Measurements from ENCODE around the gene S100A8.
"Not testable (repeated sequence)": the region's sequence is repeated elsewhere in the genome, so short reads cannot be mapped to it uniquely, and the experiment has no call there.

S100A8 gene

DNA sequence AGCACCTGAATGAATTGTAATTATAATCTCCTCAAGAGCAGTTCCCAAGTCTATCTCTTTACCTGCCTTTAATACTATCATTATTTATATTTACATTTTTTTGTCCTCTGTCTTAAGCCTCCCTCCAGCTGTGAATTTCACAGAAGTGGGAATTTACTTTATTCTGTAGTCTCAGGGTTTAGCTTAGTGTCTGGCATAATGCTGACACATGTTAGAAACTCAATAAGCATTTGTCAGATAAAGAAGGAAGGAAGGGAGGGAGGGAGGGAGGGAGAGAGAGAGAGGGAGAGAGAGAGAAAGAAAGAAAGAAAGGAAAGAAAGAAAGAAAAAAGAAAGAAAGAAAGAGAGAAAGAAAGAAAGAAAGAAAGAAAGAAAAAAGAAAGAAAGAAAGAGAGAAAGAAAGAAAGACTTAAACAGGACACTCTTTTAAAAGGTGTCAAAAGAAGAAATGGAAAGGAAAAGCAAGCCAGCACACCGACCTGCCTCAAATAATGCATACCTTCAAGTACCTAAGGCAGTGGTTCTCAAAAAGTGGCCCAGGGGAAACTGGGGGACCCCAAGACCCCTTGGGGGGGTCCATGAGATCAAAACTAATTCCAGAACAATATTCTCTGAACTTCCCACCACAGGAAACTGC, 40.4 kb downstream of the S100A8 start:
- in situ Hi-C loops (cut with HindIII; ENCODE audit: low sequenced_read_pairs): loop anchor here (5.0 to 25.0 kb wide), 4 partner anchors 54 to 412 kb away; partner anchors contain the start of gene S100A7

DNA sequence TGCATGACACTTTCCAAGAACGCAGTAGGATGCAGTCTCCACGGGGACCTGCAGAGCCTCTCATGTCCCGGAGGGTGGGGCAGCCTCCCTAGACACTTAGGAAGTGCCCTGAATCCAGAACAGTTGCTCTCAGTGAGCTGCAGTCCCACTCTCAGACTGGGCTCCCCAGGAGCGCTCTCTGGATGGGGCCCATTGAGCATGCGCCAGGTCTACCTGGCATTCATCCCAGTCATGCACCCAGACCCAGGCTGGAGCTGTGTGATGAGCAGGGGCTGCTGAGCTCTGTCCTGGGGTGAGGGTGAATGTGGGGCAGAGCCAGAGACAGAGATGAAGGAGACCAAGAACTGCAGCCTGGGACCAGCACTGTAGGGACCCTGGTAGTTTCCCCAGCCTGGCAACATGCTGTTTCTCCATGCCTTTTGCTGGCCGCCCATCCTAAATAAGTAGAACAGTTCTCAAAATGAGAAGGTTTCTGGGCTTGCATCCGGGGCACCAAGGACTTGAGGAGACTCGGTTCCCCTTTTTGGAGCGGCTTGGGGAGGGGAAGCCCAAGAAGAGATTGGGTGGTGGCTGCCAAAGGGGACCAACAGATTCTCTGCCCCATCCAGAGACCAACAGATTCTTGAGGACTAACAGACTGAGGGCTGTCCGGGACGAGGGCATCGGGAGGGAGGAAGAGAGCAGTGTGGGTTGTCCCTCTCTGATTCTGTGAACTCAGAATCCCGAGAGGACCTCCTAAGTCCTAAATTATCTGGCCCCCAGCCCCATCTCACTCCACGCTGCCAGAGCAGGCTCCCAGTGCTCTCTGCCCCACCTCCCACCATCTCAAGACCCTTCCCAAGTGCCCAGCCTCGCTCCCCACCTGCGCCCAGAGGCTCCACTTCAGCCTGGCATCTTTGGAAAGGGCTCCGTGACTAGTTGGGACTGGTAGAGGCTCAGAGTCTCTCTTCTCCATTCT, 41.2 kb downstream of the S100A8 start:
- in situ Hi-C loops (cut with HindIII; ENCODE audit: low sequenced_read_pairs): loop anchor here (5.0 to 25.0 kb wide), 4 partner anchors 55 to 413 kb away; partner anchors contain the start of gene S100A7

DNA sequence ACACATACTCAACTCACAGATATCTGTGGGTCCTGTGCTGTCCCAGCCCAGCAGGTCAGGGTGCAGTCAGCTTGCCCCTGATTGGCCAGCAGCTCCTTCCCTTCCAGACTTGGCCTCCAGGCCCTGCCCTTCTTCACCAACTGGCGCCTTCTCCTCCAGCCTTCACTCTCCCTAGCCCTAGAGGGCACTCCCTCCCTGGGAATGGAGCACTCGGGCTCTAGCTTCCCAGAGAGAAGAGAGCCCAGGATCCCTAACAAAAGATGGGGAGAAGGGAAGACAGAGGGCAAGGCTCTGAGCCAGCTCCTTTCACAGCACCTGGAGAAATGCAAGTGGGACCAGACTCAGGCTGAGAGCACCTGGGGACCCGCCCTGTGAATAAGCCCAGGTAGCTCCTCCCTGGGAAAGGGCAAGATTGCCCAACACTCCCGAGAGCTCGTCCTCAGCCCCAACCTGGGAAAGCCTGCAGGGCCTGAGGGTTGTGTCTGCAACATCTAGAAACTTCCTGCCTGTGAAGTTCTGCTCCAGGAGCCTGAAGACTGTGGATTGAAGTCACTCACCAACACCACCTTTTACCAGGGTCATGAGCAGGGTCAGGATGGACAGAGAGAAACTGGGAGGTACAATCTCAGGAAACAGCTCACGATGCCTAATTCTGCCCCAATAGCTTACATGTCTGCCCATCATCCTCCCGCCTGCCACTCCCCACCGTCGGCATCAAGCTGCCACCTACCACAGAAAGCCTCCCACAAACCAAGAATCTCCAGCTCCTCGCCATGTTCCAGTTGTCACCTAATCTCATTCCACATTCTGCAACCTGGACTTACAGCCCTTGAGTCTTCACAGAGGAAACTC, 42.1 kb downstream of the S100A8 start, which contains the start of gene PGLYRP4:
Gene PGLYRP4, minus strand, starts transcription at position 331 of the 852 bp plus-strand sequence. CDS start 909 bp downstream, outside the sequence.
- in situ Hi-C loops (cut with HindIII; ENCODE audit: low sequenced_read_pairs): no loop called here

DNA sequence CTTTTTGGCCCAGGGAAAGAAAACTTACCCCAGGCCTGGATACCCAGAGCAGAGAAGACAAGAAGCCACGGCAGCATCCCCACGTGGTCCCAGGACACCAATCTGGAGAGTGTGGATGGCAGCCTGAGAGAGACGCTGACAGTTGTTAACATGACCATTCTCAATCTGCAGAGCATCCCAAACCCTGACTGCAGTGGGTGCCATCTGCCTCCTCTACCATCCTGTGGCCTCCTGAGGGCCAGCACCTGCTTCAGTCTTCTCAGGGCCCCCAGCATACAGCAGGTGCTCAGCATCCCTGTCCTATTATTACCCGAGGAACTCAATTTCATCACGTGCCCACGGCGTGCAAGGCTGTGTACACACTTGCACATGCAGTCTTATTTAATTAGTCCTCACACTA, 43.0 kb downstream of the S100A8 start:
- in situ Hi-C loops (cut with HindIII; ENCODE audit: low sequenced_read_pairs): no loop called here

DNA sequence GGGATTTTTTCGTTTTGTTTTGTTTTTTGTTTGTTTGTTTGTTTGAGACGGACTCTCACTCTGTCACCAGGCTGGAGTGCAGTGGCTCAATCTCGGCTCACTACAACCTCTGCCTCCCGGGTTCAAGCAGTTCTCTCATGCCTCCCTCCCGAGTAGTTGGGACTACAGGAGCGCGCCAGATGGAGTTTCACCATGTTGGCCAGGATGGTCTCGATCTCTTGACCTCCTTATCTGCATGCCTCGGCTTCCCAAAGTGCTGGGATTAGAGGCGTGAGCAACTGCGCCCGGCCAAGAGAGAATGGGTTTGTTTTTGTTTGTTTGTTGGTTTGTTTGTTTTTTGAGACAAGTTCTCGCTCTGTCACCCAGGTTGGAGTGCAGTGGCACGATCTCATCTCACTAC, 43.8 kb downstream of the S100A8 start:
- in situ Hi-C loops (cut with HindIII; ENCODE audit: low sequenced_read_pairs): not testable (repeated sequence)

DNA sequence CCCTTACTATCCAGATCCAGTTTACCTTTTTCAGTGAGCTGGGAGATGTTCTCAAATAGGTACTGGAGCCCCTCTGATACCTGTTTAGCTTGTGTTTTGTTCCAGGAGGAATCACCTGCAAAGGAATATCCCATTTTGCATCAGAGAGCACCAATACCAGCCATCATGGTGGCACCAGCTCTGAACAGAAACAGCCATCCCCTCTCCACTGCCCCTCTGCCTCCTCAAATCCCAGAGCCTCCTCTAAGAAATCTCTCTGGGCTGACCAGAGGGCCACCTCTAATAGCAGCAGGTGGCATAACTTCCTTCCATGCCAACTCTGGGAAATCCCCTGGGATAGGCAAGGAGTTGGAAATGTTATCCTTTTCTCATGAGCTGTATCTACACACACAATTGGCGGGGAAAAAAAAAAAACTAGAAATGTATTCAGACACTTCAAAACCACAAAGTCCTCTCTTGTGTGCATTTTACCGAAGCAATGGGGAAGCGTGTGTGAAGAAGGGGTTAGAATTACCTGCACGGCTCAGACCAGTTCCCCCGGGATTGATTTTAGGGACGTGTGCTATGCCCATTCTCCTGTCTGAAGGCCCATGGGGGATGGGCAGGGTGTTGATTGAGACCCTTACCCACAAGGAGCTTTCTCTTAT, 44.7 kb downstream of the S100A8 start:
- in situ Hi-C loops (cut with HindIII; ENCODE audit: low sequenced_read_pairs): no loop called here

DNA sequence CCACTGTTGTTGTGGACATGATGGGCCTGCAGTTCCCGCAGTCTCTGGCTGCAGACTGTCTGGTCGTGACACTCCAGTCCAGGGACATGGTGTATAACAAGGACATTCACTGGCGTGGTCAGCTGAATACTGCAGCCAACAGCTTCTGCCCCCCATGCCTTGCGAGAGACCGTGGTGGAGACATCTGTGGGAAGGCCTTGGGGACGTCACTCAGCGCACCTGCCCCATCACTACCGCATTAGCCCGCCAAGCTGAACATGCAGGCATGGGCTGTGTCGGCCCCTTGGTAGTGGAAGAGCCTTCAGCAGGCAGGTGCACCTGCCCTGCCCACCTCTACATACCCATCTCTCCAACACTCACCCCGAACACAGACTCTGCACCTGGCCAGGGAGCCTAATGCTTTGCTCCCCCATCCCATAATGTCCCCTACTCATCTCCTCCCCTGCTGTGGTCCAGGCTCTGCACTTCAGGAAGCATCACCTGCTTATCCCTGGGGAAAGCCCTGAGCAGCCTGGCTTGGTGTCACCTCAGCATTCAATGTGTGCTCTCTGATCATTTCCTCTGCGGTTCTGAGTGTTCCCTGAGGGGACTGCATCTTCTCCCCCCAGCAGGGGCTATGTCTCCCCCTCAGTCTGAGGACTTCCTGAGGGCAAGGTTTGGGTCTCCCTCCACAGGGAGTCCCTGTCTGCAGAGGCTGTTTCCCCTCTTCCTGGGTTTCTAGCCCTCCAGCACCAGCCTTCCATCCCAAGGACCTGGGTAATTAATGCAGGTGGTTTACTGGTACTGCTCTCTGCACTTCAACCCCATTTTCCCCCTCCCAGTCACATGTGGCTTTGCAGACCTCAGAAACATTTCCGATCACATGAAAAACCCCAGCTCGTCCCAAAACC, 45.4 kb downstream of the S100A8 start:
- in situ Hi-C loops (cut with HindIII; ENCODE audit: low sequenced_read_pairs): no loop called here

DNA sequence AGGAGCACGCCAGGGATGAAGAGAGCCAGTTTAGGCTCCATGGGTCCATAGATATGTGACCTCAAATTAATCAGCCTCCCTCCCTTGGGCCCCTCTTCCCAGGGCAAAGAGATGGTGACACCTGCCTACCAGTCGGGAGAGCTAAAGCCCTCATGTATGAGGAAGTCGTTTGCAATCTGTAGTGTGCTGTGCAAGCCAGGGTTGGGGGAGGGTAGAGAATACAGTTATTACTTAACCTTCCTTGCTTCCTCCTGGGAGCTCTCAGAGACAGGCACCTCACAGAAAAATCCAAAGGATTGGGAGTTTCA, 46.2 kb downstream of the S100A8 start:
- in situ Hi-C loops (cut with HindIII; ENCODE audit: low sequenced_read_pairs): no loop called here

DNA sequence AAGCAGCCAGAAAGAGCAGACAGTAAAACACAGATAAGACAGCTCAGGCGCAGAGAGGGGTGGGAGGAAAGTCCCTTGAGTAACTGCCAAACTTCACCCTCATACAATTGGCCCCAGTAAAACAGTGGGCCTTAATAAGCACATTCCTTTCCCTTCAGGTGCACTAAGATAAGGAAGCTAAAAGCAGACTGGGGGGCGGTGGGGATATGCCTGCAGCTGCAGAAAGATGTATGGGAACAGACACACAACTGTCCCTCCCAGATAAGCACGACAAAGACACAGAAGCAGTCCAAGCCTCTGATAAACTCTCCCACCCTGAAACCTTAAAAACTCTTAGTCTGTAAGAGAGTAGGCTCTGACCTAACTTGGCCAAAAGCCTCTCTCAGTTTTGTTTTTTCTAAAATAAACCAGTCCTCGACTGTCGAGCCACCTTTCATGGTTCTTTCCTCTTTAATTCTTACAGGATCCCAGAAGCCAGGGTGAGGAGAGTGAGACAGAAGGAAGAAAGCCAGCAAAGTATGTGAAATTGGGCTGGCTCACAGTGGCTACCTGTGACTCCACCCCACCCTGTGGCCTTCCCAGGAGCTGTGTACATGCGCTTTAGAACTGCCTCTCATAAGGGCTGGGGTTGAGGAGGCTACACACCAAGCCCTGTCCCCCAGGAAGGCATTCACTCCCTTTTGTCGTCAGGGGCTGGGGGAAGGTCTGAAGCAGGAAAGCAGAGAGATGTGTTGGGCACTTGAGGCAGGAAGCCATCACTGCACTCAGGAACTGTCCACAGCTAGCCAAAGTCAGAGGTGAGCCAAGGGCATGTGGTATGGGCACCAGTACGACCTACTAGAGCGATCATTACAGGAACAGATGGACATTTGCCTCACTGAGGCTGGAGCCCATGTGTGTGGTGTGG, 46.8 kb downstream of the S100A8 start:
- in situ Hi-C loops (cut with HindIII; ENCODE audit: low sequenced_read_pairs): no loop called here

DNA sequence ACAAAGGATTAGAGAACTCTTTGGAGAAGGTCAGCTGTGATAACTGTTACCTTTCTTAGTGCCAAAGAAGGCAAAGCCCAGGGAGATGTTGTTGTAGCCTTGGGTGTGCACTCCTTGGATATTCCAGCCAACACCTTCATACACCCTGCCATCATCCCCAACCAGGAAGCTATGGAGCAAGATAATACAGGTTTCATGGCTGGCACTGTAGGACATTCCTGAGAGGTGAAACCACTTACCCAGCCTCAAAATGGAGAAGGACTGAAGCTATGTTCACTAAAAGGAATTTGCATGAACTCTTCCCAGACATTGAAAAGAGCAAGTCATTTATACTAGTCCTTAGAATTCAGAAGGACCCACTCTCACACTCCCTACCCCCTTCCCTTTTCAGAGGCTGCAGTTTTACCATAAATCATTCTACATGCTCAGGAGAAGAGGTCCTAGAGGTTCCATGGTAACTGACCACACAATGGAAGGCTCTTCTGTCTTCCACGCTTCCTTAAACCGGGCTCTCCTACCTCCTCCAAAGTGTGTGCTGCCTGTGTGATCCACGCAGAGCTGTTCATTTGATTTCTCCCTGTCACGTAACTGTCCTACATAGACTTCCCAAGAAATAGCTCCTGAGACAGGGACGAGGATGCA, 47.7 kb downstream of the S100A8 start:
- in situ Hi-C loops (cut with HindIII; ENCODE audit: low sequenced_read_pairs): no loop called here

DNA sequence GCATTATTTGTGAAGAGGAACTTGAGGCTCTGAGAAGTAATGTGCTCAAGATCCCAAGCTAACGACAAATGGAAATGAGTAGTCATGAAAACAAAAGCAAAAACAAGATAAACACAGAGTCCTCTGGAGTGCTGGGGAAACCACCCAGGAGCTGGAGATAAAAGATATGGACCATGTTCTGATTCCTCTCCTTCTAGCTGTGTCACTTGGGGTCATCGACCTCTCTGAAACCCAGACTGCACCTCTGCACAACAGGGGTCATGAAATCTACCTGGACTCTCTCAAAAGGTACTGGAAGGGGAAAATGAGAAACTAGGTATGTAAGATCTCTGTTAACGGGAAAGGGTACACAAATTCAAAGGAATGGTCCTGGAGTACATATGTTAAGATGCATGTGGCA, 48.7 kb downstream of the S100A8 start:
- in situ Hi-C loops (cut with HindIII; ENCODE audit: low sequenced_read_pairs): no loop called here

DNA sequence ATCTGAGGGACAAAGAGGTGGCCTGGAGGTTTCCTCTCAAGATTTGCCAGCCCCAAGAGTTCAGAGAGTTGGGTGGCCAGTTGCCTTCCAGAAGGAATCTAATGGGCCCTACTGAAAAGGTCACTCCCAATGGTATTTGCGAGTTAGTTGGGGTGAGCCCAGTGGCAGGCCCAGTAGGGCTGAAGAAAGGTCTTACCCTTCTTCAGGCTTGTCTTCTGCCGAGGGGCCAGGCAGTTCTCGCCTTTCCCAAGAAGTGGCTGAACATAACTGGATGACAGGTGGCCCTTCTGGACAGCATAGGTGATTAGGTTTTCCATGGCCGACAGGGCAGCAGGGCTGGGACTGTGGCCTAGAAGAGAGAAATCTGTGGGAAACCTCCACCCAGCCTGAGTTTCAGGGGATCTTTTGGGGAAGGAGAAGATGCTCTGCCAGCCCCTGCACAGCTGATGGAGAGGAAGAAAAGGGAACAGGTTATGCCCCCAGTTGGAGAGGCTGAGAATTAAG, 49.4 kb downstream of the S100A8 start:
- in situ Hi-C loops (cut with HindIII; ENCODE audit: low sequenced_read_pairs): no loop called here

DNA sequence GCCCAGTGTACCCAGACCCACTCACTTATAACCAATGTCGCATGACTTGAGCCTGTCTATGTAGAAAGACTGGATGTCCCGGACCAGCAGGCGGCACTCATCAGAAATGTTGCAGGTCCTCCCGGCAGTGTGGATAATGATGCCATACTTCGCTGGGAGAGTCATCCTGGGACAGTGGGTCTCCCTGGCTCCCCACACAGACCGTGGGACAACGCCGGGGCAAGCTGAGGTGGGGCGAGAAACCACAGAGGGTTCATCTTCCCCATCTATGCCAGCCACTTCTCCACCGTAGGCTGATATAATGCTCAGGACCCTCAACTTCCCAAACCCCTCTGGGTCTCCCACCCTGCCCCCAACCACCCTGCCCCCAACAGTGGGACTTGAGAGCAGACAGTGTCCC, 50.5 kb downstream of the S100A8 start:
- in situ Hi-C loops (cut with HindIII; ENCODE audit: low sequenced_read_pairs): no loop called here
